ENCODE data around the gene TGDS. TPM values are rescaled to one million over a fixed set of nuclear protein-coding genes. Genes with fewer than 3 reads are reported as not detected.

TGDS gene
- total and polyA plus RNA-seq, 8 donors: 2.1 to 8.4 (median 5.3) TPM

- Histone ChIP-seq H3K4me1 (peaks cover 0 to 12% (median 3%) of the 10 kb centered on the region in 3 donors), H3K9me3 (no peaks in the 10 kb centered on the region), H3K36me3 (no peaks in the 10 kb centered on the region), H3K27me3 (no peaks in the 10 kb centered on the region), H3K4me3 (peak within 1 kb of the TSS; percentile 69 to 98 (median 91)), H3K27ac (peak within 1 kb of the TSS; percentile 67 to 91 (median 82))
- ATAC-seq (peak; percentile 99 to 100 (median 99)), FAIRE-seq (peak; percentile 95), DNase-seq (peak; percentile 92 to 97 (median 96))
- 0 to 1% methylated on average over 60 to 71 of the region's 71 CpGs for WGBS, 2 donors
- intact Hi-C loops (cut with DNase I): no loop called here
- no peak for TF ChIP-seq CTCF (IDR thresholded peaks at IDR 0.05)
These were observed 5.8 kb upstream of the TGDS start, which contains the start of gene GPR180 for GRCh38 chr13:94601446-94602431. Gene GPR180, plus strand, starts transcription at chr13:94601857. Its CDS starts 71 bp downstream, at chr13:94601928.

GRCh38 chr13:94599877-94600276 is 3.9 kb upstream of the TGDS start:
- no peak for ATAC-seq
- no peak overlapping the region for H3K27ac ChIP-seq
- no peak for FAIRE-seq
- TF ChIP-seq CTCF (IDR thresholded peaks at IDR 0.05): no peak
- H3K4me1 ChIP-seq: peaks cover 3 to 13% (median 6%) of the 10 kb centered on the region in 3 donors
- no peak overlapping the region for H3K4me3 ChIP-seq
- 80 to 83% methylated on average over 3 of the region's 3 CpGs for WGBS, 2 donors
- no peak for DNase-seq
- no peaks in the 10 kb centered on the region for H3K36me3 ChIP-seq
- no peaks in the 10 kb centered on the region for H3K9me3 ChIP-seq
- H3K27me3 ChIP-seq: no peaks in the 10 kb centered on the region
- intact Hi-C loops (cut with DNase I): no loop called here

GRCh38 chr13:94598281-94598680 is 2.3 kb upstream of the TGDS start:
- H3K27me3 ChIP-seq: no peaks in the 10 kb centered on the region
- H3K4me1 ChIP-seq: peaks cover 14 to 25% (median 22%) of the 10 kb centered on the region in 3 donors
- ATAC-seq (no peak), DNase-seq (no peak), FAIRE-seq (no peak)
- no peak overlapping the region for H3K27ac ChIP-seq
- intact Hi-C loops (cut with DNase I): no loop called here
- no peaks in the 10 kb centered on the region for H3K9me3 ChIP-seq
- H3K36me3 ChIP-seq: no peaks in the 10 kb centered on the region
- H3K4me3 ChIP-seq: no peak overlapping the region
- no peak for TF ChIP-seq CTCF (IDR thresholded peaks at IDR 0.05)
- 98 to 100% methylated on average over 3 of the region's 3 CpGs for WGBS, 2 donors

GRCh38 chr13:94596575-94596971 is 621 bp upstream of the TGDS start:
- 56 to 62% methylated on average over 20 of the region's 20 CpGs for WGBS, 2 donors
- Histone ChIP-seq H3K4me3 (peak overlapping the region; percentile 61 to 89 (median 86)), H3K27me3 (no peaks in the 10 kb centered on the region), H3K27ac (peak overlapping the region in 1 of 4 donors; percentile 86), H3K4me1 (peaks cover 14 to 25% (median 22%) of the 10 kb centered on the region in 3 donors), H3K36me3 (peaks cover 0 to 13% (median 0%) of the 10 kb centered on the region in 3 donors), H3K9me3 (no peaks in the 10 kb centered on the region)
- peak in 1 of 6 donors; percentile 30 for DNase-seq
- intact Hi-C loops (cut with DNase I): no loop called here
- peak in 1 of 4 donors; percentile 0 for ATAC-seq
- no peak for FAIRE-seq
- TF ChIP-seq CTCF (IDR thresholded peaks at IDR 0.05): no peak

Data from pancreas (tissue), 10 donors.